22Rv1 (cell line): Measurements from ENCODE around the gene RPL7A.
"Not testable (repeated sequence)": the region's sequence is repeated elsewhere in the genome, so short reads cannot be mapped to it uniquely, and the experiment has no call there.

Source experiments
- H3K27ac ChIP-seq: fragments of 450-650 bp; 2 replicates; pipeline ENCODE4 v1.5.1; 2017
- CTCF ChIP-seq: fragments of 450-650 bp; IDR thresholded peaks from 2 replicates; pipeline ENCODE4 v1.5.1; 2017; ENCODE audit warnings: mild to moderate bottlenecking
- ZFX ChIP-seq: fragments of 450-650 bp; IDR thresholded peaks from 2 replicates; pipeline ENCODE4 v1.6.1; 2017; ENCODE audit warnings: antibody characterized with exemption, borderline replicate concordance

RPL7A gene

DNA sequence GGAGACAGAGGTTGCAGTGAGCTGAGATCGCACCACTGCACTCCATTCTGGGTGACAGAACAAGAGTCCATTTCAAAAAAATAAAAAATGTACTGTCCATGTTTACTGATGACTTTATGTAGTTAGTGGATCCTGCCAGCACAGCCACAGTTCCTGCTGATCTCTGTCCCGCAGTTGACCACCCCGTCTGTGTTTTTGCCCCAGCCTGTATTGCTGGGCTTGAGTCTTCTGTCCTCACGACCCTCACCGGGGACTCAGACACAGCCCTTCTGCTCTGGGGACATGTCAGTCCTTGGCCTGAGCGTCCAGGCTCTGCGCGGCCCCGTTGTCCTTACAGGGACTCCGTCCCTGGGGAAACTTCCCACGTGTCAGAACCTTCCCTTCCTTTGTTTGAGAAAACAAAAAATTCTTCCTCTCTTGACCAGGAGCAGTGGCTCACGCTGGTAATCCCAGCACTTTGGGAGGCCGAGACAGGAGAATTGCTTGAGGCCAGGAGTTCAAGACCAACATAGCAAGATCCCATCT is 26.5 kb upstream of the RPL7A start:
- TF ChIP-seq CTCF = no peak
- no peak for TF ChIP-seq ZFX

DNA sequence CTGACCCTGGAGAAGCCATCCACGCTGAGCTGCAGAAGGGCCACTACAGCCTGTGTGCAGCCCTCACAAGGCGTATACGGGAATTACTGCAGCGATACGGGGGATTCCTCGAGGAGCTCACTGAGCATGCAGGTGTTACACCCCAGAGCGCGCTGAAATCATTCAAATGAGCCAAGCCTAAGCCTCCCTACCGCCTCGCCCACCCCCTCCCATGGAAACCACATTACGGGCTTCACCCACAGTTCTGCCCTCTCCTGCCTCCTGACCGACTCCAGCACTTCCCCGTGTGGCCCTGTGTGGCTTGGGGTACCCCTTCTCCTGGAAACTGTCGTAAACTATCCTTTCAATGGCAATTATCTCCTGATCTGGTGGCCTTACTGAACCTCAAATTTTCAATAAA is 25.3 kb upstream of the RPL7A start:
- no peak overlapping the region for H3K27ac ChIP-seq
- TF ChIP-seq CTCF (no peak), ZFX (no peak)

More for the DNA sequence above, 26.5 kb upstream of the RPL7A start:
- H3K27ac ChIP-seq = no peak overlapping the region

DNA sequence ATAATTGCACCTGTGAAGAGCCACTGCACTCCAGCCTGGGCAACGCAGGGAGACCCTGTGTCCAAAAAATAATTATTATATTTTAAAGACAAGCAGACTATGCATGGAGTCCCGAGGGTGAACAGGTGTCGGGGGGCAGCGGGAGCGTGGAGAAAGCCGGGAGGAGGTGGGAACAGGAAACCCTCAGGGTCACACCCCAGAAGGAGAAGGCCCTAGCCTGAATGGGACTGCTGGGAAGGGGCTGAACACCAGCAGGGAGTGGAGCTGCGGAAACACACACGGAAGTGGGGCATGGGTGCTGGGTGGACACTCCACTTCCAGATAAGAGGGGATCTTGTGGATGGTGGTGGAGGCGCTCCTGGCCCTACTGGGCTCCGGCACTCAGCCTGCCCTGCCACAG is 24.8 kb upstream of the RPL7A start:
- TF ChIP-seq CTCF = no peak
- no peak overlapping the region for H3K27ac ChIP-seq

GRCh38 chr9:133323991-133324703 is 23.9 kb upstream of the RPL7A start:
- TF ChIP-seq CTCF = no peak
- TF ChIP-seq ZFX = no peak
- H3K27ac ChIP-seq = no peak overlapping the region

DNA sequence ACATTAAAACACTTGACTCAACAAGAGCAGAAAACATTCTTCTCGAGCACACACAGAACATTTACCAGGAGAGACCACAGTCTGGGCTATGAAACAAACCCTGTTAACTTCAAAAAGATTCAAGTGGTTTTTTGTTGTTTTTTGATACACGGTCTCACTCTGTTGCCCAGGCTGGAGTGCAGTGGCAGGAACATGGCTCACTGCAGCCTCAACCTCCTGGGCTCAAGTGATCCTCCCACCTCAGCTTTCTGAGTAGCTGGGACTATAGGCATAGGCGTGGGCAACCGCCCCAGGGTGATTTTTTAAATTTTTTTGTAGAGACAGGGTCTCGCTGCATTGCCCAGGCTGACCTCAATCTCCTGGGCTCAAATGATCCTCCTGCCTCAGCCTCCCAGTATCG is 21.0 kb upstream of the RPL7A start:
- not testable (repeated sequence) for H3K27ac ChIP-seq

GRCh38 chr9:133327834-133328484 is 20.1 kb upstream of the RPL7A start:
- H3K27ac ChIP-seq = no peak overlapping the region
- TF ChIP-seq ZFX (no peak), CTCF (no peak)

GRCh38 chr9:133329306-133330156 is 18.5 kb upstream of the RPL7A start:
- TF ChIP-seq CTCF = peak; percentile 86
- not testable (repeated sequence) for H3K27ac ChIP-seq
